ENCODE data around the gene PCK2. TPM values are rescaled to one million over a fixed set of nuclear protein-coding genes. Genes with fewer than 3 reads are reported as not detected.

Gene PCK2
- total RNA-seq, 4 donors from 2014 or later, result 9.1 to 20.7 (median 12.5) TPM

- TF ChIP-seq, protein P1, sequence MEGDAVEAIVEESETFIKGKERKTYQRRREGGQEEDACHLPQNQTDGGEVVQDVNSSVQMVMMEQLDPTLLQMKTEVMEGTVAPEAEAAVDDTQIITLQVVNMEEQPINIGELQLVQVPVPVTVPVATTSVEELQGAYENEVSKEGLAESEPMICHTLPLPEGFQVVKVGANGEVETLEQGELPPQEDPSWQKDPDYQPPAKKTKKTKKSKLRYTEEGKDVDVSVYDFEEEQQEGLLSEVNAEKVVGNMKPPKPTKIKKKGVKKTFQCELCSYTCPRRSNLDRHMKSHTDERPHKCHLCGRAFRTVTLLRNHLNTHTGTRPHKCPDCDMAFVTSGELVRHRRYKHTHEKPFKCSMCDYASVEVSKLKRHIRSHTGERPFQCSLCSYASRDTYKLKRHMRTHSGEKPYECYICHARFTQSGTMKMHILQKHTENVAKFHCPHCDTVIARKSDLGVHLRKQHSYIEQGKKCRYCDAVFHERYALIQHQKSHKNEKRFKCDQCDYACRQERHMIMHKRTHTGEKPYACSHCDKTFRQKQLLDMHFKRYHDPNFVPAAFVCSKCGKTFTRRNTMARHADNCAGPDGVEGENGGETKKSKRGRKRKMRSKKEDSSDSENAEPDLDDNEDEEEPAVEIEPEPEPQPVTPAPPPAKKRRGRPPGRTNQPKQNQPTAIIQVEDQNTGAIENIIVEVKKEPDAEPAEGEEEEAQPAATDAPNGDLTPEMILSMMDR (IDR thresholded peaks at IDR 0.05), result no peak
- no peak for TF ChIP-seq POLR2AphosphoS5 (IDR thresholded peaks at IDR 0.05)
- TF ChIP-seq EP300 (IDR thresholded peaks at IDR 0.05), result no peak
- TF ChIP-seq POLR2A (IDR thresholded peaks at IDR 0.05; ENCODE audit: low read depth), result no peak
- DNase-seq (ENCODE audit: extremely low spot score), result no peak
- Histone ChIP-seq H3K4me1 (peaks cover 8 to 16% (median 12%) of the 10 kb centered on the region in 4 donors), H3K4me3 (no peak overlapping the region), H3K27me3 (no peaks in the 10 kb centered on the region), H3K27ac (replicated peaks in 1 of 4) (no peak overlapping the region), H3K9me3 (no peaks in the 10 kb centered on the region), H3K36me3 (peaks cover 7 to 28% (median 22%) of the 10 kb centered on the region in 4 donors)
- intact Hi-C loops (cut with DNase I), result no loop called here
Observed at GRCh38 chr14:24126939-24127338, 32.8 kb downstream of the PCK2 start.

GRCh38 chr14:24127673-24128072 lies 33.6 kb downstream of the PCK2 start:
- Histone ChIP-seq H3K36me3 (peaks cover 0 to 21% (median 15%) of the 10 kb centered on the region in 4 donors), H3K9me3 (no peaks in the 10 kb centered on the region), H3K4me3 (no peak overlapping the region), H3K4me1 (peaks cover 9 to 21% (median 16%) of the 10 kb centered on the region in 4 donors), H3K27ac (replicated peaks in 1 of 4) (no peak overlapping the region), H3K27me3 (no peaks in the 10 kb centered on the region)
- intact Hi-C loops (cut with DNase I), result no loop called here
- DNase-seq (ENCODE audit: extremely low spot score), result no peak
- TF ChIP-seq, protein P1 (IDR thresholded peaks at IDR 0.05), result no peak
- TF ChIP-seq POLR2AphosphoS5 (IDR thresholded peaks at IDR 0.05) (no peak), POLR2A (IDR thresholded peaks at IDR 0.05; ENCODE audit: low read depth) (no peak), EP300 (IDR thresholded peaks at IDR 0.05) (no peak)
- WGBS, result 91% methylated on average over 2 of the region's 2 CpGs

DNA sequence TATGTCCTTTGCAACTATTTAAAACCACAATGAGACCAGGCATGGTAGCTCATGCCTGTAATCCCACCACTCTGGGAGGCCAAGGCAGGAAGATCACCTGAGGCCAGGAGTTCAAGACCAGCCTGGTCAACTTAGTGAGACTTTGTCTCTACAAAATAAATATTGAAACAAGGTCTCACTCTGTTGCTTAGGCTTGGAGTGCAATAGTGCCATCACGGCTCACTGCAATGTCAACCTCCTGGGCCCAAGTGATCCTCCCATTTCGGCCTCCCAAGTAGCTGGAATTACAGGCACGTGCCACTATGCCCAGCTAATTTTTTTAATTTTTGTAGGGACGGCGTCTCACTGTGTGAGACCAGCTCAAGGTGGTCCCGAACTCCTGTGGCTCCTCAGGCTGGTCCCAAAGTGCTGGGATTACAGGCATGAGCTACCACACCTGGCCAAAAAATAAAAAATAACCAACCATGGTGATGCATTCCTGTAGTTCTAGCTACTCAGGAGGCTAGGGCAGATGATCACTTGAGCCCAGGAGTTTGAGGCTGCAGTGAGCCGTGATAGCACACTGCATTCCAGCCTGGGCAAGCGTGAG lies 35.4 kb downstream of the PCK2 start:
- Histone ChIP-seq H3K27ac (replicated peaks in 1 of 4) (no peak overlapping the region), H3K4me1 (peaks cover 9 to 21% (median 16%) of the 10 kb centered on the region in 4 donors), H3K36me3 (peaks cover 0 to 3% (median 0%) of the 10 kb centered on the region in 4 donors), H3K4me3 (no peak overlapping the region), H3K27me3 (no peaks in the 10 kb centered on the region), H3K9me3 (no peaks in the 10 kb centered on the region)
- no peak for TF ChIP-seq POLR2A (IDR thresholded peaks at IDR 0.05; ENCODE audit: low read depth)
- 97% methylated on average over 8 of the region's 8 CpGs for WGBS
- DNase-seq (ENCODE audit: extremely low spot score), result no peak
- intact Hi-C loops (cut with DNase I), result no loop called here

DNA sequence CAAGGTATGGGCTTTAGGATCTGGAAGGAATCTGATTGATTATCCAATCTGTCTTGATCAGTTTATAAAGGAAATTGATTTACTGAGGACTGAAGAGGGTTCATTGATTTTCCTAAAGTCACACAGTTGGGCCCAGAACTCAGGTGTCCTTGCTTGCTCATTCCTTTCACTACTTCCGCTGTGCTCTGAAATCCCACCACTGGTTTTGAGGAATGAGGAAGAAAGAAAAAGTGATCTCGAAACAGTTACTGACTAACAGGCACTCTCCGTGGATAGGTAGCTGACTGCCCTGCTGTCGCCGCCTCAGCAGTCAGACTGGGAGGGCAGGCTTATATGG lies 36.2 kb downstream of the PCK2 start, which contains the start of gene FITM1:
TSS of gene FITM1 (plus strand) at position 280 of the 337 bp plus-strand sequence. CDS start 905 bp downstream, outside the sequence.
- Histone ChIP-seq H3K27me3 (no peaks in the 10 kb centered on the region), H3K27ac (replicated peaks in 1 of 4) (peak within 1 kb of the TSS in 3 of 4 donors; percentile 42 to 70 (median 42)), H3K4me3 (no peak within 1 kb of the TSS), H3K4me1 (peaks cover 12 to 24% (median 18%) of the 10 kb centered on the region in 4 donors), H3K9me3 (no peaks in the 10 kb centered on the region), H3K36me3 (no peaks in the 10 kb centered on the region)
- TF ChIP-seq, protein P1 (IDR thresholded peaks at IDR 0.05), result no peak
- no peak for TF ChIP-seq EP300 (IDR thresholded peaks at IDR 0.05)
- no peak for TF ChIP-seq POLR2AphosphoS5 (IDR thresholded peaks at IDR 0.05)
- intact Hi-C loops (cut with DNase I), result no loop called here
- no peak for DNase-seq (ENCODE audit: extremely low spot score)
- WGBS, result 89% methylated on average over 5 of the region's 5 CpGs

DNA sequence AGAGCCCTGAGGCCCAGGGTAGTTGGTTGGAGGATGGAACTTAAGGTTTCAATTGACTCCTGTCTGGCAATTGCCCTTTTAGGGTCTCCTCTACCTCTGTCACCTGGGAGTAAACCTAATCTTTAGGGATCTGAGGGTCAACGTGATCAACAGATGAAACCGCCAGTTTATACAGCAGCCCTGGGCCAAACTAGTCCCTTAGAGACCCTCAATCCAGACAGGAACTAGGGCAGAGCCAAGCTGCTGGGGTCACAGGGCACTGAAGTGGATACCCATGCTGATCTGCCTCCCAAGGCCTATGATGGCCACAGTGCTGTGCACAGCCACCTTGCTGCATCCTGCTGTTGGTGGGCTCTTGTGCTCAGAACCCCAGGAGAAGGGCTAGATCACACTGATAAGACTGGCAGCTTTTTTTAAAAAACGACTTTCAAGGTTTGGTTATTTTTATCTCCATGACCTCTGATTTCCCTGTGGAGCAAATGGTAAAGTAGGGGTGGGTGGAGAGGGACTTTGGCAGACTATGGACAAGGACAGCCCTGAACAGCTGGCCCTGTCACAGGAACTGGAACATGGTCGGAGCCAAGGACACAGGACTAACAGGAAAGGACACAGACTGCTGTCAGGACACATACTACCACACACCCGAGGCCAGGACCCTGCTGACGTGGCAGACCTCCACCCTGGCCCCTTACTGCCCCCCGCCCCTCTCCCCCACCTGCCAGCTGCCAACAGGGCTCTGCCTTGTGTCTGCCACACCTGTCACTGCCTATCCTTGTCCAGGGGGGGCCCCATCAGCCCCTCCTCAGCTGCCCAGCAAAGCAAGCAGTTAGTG lies 36.8 kb downstream of the PCK2 start:
- Histone ChIP-seq H3K27me3 (no peaks in the 10 kb centered on the region), H3K27ac (replicated peaks in 1 of 4) (peak overlapping the region in 3 of 4 donors; percentile 42 to 70 (median 42)), H3K4me3 (no peak overlapping the region), H3K9me3 (no peaks in the 10 kb centered on the region), H3K36me3 (no peaks in the 10 kb centered on the region), H3K4me1 (peaks cover 15 to 27% (median 22%) of the 10 kb centered on the region in 4 donors)
- 56% methylated on average over 3 of the region's 7 CpGs for WGBS
- TF ChIP-seq POLR2AphosphoS5 (IDR thresholded peaks at IDR 0.05) (peak in 1 of 2 donors; percentile 15), EP300 (IDR thresholded peaks at IDR 0.05) (no peak), POLR2A (IDR thresholded peaks at IDR 0.05; ENCODE audit: low read depth) (no peak)
- DNase-seq (ENCODE audit: extremely low spot score), result no peak
- intact Hi-C loops (cut with DNase I), result no loop called here
